HG02588 (cell line): ENCODE measurements around the gene ACOXL.

Experiments
- ATAC-seq: cut with Tn5 transposase; IDR thresholded peaks from one replicate; pipeline ENCODE4 v1.9.1; 2021; ENCODE audit warnings: mild to moderate bottlenecking, moderate library complexity; ENCODE audit not compliant: unreplicated experiment

Gene ACOXL

GRCh38 chr2:111099402-111099801, 367.0 kb downstream of the ACOXL start:
- no peak for ATAC-seq

GRCh38 chr2:111100087-111100764, 367.9 kb downstream of the ACOXL start:
- ATAC-seq, result peak; percentile 33

- ATAC-seq, result peak; percentile 74
These were observed 368.4 kb downstream of the ACOXL start for GRCh38 chr2:111100765-111101162.

GRCh38 chr2:111101592-111101991, 369.2 kb downstream of the ACOXL start:
- no peak for ATAC-seq

GRCh38 chr2:111102216-111102615, 369.8 kb downstream of the ACOXL start:
- no peak for ATAC-seq

- ATAC-seq, result no peak
These were observed 373.6 kb downstream of the ACOXL start for GRCh38 chr2:111105926-111106325.

GRCh38 chr2:111106706-111107105, 374.3 kb downstream of the ACOXL start:
- ATAC-seq, result no peak

GRCh38 chr2:111108745-111109271, 376.4 kb downstream of the ACOXL start:
- ATAC-seq, result no peak

- ATAC-seq, result no peak
These were observed 378.9 kb downstream of the ACOXL start for GRCh38 chr2:111111101-111111755.

- ATAC-seq, result no peak
These were observed 381.5 kb downstream of the ACOXL start for GRCh38 chr2:111113838-111114237.

- no peak for ATAC-seq
These were observed 383.8 kb downstream of the ACOXL start for GRCh38 chr2:111116011-111116746.

GRCh38 chr2:111116843-111117597, 384.6 kb downstream of the ACOXL start:
- peak; percentile 16 for ATAC-seq

- ATAC-seq, result no peak
These were observed 385.5 kb downstream of the ACOXL start for GRCh38 chr2:111117598-111118480.

GRCh38 chr2:111118481-111118980, 386.2 kb downstream of the ACOXL start:
- no peak for ATAC-seq

- ATAC-seq, result no peak
These were observed 386.8 kb downstream of the ACOXL start for GRCh38 chr2:111118981-111119821.

- peak; percentile 8 for ATAC-seq
These were observed 387.5 kb downstream of the ACOXL start for GRCh38 chr2:111119822-111120252.

GRCh38 chr2:111120253-111121027, 388.1 kb downstream of the ACOXL start, which contains the start of gene BCL2L11:
TSS of gene BCL2L11 (plus strand) at chr2:111120914. CDS start at chr2:111123746, 2,832 bp downstream.
- ATAC-seq, result peak; percentile 45
